GM06990 (cell line): Measurements from ENCODE around the gene PAFAH2.

Experiments used
- DNase-seq: peaks from one replicate; pipeline ENCODE4 v3.0.0-alpha.2; 2011; ENCODE audit not compliant: insufficient read length; ENCODE audit errors: extremely low read depth
- H3K27me3 ChIP-seq: replicated peaks from 2 replicates; pipeline ENCODE4 v1.6.0; 2011; ENCODE audit warnings: low read length; ENCODE audit not compliant: control insufficient read depth, insufficient read depth
- H3K36me3 ChIP-seq: 2 replicates; pipeline ENCODE4 v1.5.1; 2011; ENCODE audit warnings: low read length; ENCODE audit not compliant: control insufficient read depth, insufficient read depth
- H3K4me3 ChIP-seq: replicated peaks from 2 replicates; pipeline ENCODE4 v1.5.1; 2011; ENCODE audit warnings: low read depth, mild to moderate bottlenecking, control low read depth, low read length
- CTCF ChIP-seq: IDR thresholded peaks from 2 replicates; pipeline ENCODE4 v1.5.1; 2011; ENCODE audit warnings: low read length, control low read depth, mild to moderate bottlenecking, inconsistent platforms; ENCODE audit not compliant: insufficient read depth, poor library complexity, severe bottlenecking

Gene PAFAH2

GRCh38 chr1:26016258-26016952 lies 18.5 kb upstream of the PAFAH2 start:
- DNase-seq: no peak
- TF ChIP-seq CTCF: no peak
- Histone ChIP-seq H3K27me3 (no peaks in the 10 kb centered on the region; the same call in 1 of the 2 replicates), H3K36me3 (no peaks in the 10 kb centered on the region), H3K4me3 (no peak overlapping the region)

- Histone ChIP-seq H3K27me3 (no peaks in the 10 kb centered on the region; the same call in 1 of the 2 replicates), H3K4me3 (no peak overlapping the region), H3K36me3 (no peaks in the 10 kb centered on the region)
- TF ChIP-seq CTCF: no peak
- no peak for DNase-seq
Observed at GRCh38 chr1:26015358-26015757, 17.5 kb upstream of the PAFAH2 start.

- DNase-seq: no peak
- Histone ChIP-seq H3K4me3 (no peak overlapping the region), H3K36me3 (no peaks in the 10 kb centered on the region), H3K27me3 (no peaks in the 10 kb centered on the region)
- TF ChIP-seq CTCF: no peak
Observed at GRCh38 chr1:26014179-26014578, 16.3 kb upstream of the PAFAH2 start.

- no peak for TF ChIP-seq CTCF
- no peaks in the 10 kb centered on the region for H3K27me3 ChIP-seq
- no peak overlapping the region for H3K4me3 ChIP-seq
- DNase-seq: no peak
- no peaks in the 10 kb centered on the region for H3K36me3 ChIP-seq
Observed at GRCh38 chr1:26012864-26013263, 15.0 kb upstream of the PAFAH2 start.

GRCh38 chr1:26010825-26011224 lies 13.0 kb upstream of the PAFAH2 start:
- DNase-seq: no peak
- no peaks in the 10 kb centered on the region for H3K27me3 ChIP-seq
- no peaks in the 10 kb centered on the region for H3K36me3 ChIP-seq
- TF ChIP-seq CTCF: no peak
- H3K4me3 ChIP-seq: no peak overlapping the region
